Nephron (organoid): ENCODE data around the gene TMEM245.
"Not testable (repeated sequence)": the region's sequence is repeated elsewhere in the genome, so short reads cannot be mapped to it uniquely, and the experiment has no call there.

Source experiments
- H3K27ac Mint-ChIP-seq, 3 experiments: 2 replicates each; pipeline ENCODE4 v1.8.0; 2020; ENCODE audit warnings: mixed read lengths in 3 of 3, mild to moderate bottlenecking in 2 of 3, moderate library complexity in 1 of 3
- H3K27me3 Mint-ChIP-seq: 2 replicates; pipeline ENCODE4 v1.8.0; 2021; ENCODE audit warnings: low read depth, mild to moderate bottlenecking, moderate library complexity, mixed read lengths
- H3K36me3 Mint-ChIP-seq: 2 replicates; pipeline ENCODE4 v1.8.0; 2020; ENCODE audit warnings: low read depth, mixed read lengths
- H3K4me1 Mint-ChIP-seq: 2 replicates; pipeline ENCODE4 v1.8.0; 2020; ENCODE audit warnings: mixed read lengths
- H3K4me3 Mint-ChIP-seq, 3 experiments: 2 replicates each; pipeline ENCODE4 v1.8.0; 2020; ENCODE audit warnings: mild to moderate bottlenecking in 3 of 3, mixed read lengths in 3 of 3, moderate library complexity in 2 of 3
- H3K9me3 Mint-ChIP-seq: 2 replicates; pipeline ENCODE4 v1.8.0; 2020; ENCODE audit warnings: mixed read lengths
- CTCF ChIP-seq, 3 experiments: fragments of 200-600 bp; sonication (generic); IDR thresholded peaks; one replicate each; pipeline ENCODE4 v1.5.0; 2021; ENCODE audit warnings: antibody characterized with exemption in 3 of 3; ENCODE audit not compliant: unreplicated experiment in 3 of 3

The TMEM245 gene

GRCh38 chr9:109132567-109133021 is 12.8 kb upstream of the TMEM245 start:
- Mint-ChIP-seq H3K27ac (no peak overlapping the region), H3K4me1 (peaks cover 3% of the 10 kb centered on the region), H3K36me3 (no peaks in the 10 kb centered on the region), H3K9me3 (no peaks in the 10 kb centered on the region), H3K27me3 (no peaks in the 10 kb centered on the region), H3K4me3 (no peak overlapping the region)
- TF ChIP-seq CTCF (IDR thresholded peaks at IDR 0.05; ENCODE audit: unreplicated experiment in 3 of 3) = no peak

- H3K4me3 Mint-ChIP-seq = no peak overlapping the region
- no peaks in the 10 kb centered on the region for H3K27me3 Mint-ChIP-seq
- no peaks in the 10 kb centered on the region for H3K36me3 Mint-ChIP-seq
- no peaks in the 10 kb centered on the region for H3K9me3 Mint-ChIP-seq
- peaks cover 3% of the 10 kb centered on the region for H3K4me1 Mint-ChIP-seq
- no peak for TF ChIP-seq CTCF (IDR thresholded peaks at IDR 0.05; ENCODE audit: unreplicated experiment in 3 of 3)
- no peak overlapping the region for H3K27ac Mint-ChIP-seq
Observed at GRCh38 chr9:109129470-109130197, 9.9 kb upstream of the TMEM245 start.

GRCh38 chr9:109126671-109127070 is 6.9 kb upstream of the TMEM245 start:
- H3K27ac Mint-ChIP-seq, H3K4me1 Mint-ChIP-seq, H3K9me3 Mint-ChIP-seq, H3K4me3 Mint-ChIP-seq, H3K27me3 Mint-ChIP-seq, H3K36me3 Mint-ChIP-seq: not testable (repeated sequence)

GRCh38 chr9:109124121-109124520 is 4.4 kb upstream of the TMEM245 start:
- no peaks in the 10 kb centered on the region for H3K36me3 Mint-ChIP-seq
- H3K9me3 Mint-ChIP-seq = no peaks in the 10 kb centered on the region
- no peak for TF ChIP-seq CTCF (IDR thresholded peaks at IDR 0.05; ENCODE audit: unreplicated experiment in 3 of 3)
- H3K27ac Mint-ChIP-seq = no peak overlapping the region
- H3K4me1 Mint-ChIP-seq = peaks cover 7% of the 10 kb centered on the region
- no peaks in the 10 kb centered on the region for H3K27me3 Mint-ChIP-seq
- no peak overlapping the region for H3K4me3 Mint-ChIP-seq

- Mint-ChIP-seq H3K9me3 (no peaks in the 10 kb centered on the region), H3K27ac (no peak overlapping the region), H3K27me3 (no peaks in the 10 kb centered on the region), H3K4me3 (no peak overlapping the region), H3K4me1 (peaks cover 16% of the 10 kb centered on the region), H3K36me3 (no peaks in the 10 kb centered on the region)
- TF ChIP-seq CTCF (IDR thresholded peaks at IDR 0.05; ENCODE audit: unreplicated experiment in 3 of 3) = no peak
Observed at GRCh38 chr9:109122726-109123621, 3.2 kb upstream of the TMEM245 start.

- Mint-ChIP-seq H3K9me3 (no peaks in the 10 kb centered on the region), H3K4me3 (no peak overlapping the region), H3K36me3 (peaks cover 6% of the 10 kb centered on the region), H3K4me1 (peaks cover 25% of the 10 kb centered on the region), H3K27ac (no peak overlapping the region), H3K27me3 (no peaks in the 10 kb centered on the region)
- TF ChIP-seq CTCF (IDR thresholded peaks at IDR 0.05; ENCODE audit: unreplicated experiment in 3 of 3) = no peak
Observed at GRCh38 chr9:109121232-109121796, 1.6 kb upstream of the TMEM245 start.
